Heart left ventricle (tissue), 13 donors: Measurements from ENCODE around the gene ZER1.
"Not testable (repeated sequence)": the region's sequence is repeated elsewhere in the genome, so short reads cannot be mapped to it uniquely, and the experiment has no call there.

Experiments used
- CTCF ChIP-seq, 12 donors: fragments of 200-600 bp; sonication (generic) in 4 of 12; IDR thresholded peaks; one replicate each; pipeline versions ENCODE4 v1.5.0 to v1.8.0; 2018 to 2022; ENCODE audit warnings: antibody characterized with exemption in 12 of 12, mild to moderate bottlenecking in 5 of 12
- POLR2A ChIP-seq, 2 donors: fragments of 450-650 bp; IDR thresholded peaks; one replicate each; pipeline ENCODE4 v1.6.1; 2017; ENCODE audit warnings: antibody characterized with exemption in 2 of 2, mild to moderate bottlenecking in 2 of 2, moderate library complexity in 2 of 2
- donor health status: ischemic (EF 13 %, LVEDD 7.1; RV severe dilation, severe dysfunction).
- donor health status: DM: no; HTN: yes; CAD: no.
- donor health status: DM: no; HTN: no; CAD: no.
- donor health status: ischemic (EF 25% LVEDD 6.9; RV normal size, moderate dysfunction).
- donor health status: ischemic (EF 25% LVEDD 5.7; RV mildly dilated, moderate dysfunction).
- donor health status: ischemic (EF 35%, LVEDD 5.7; RV mildly dilated, moderate dysfunction).
- donor health status: nonischemic (EF 11% LVEDD 7.7; RV severe dilation, severe dysfunction).
- donor health status: DM: yes; HTN: yes; CAD: no.
- donor health status: PGD.
- donor health status: ischemic (EF 29% LVEDD 5.4; RV normal size, mild dysfunction).
- donor health status: nonischemic (EF 23%, LVEDD 6.1; RV moderate dilation, normal function).

- not testable (repeated sequence) for TF ChIP-seq POLR2A, CTCF (IDR thresholded peaks at IDR 0.05)
These were observed 23.2 kb upstream of the ZER1 start for GRCh38 chr9:128794961-128795360.
